ENCODE data around the gene ANTXR1.

The ANTXR1 gene

DNA sequence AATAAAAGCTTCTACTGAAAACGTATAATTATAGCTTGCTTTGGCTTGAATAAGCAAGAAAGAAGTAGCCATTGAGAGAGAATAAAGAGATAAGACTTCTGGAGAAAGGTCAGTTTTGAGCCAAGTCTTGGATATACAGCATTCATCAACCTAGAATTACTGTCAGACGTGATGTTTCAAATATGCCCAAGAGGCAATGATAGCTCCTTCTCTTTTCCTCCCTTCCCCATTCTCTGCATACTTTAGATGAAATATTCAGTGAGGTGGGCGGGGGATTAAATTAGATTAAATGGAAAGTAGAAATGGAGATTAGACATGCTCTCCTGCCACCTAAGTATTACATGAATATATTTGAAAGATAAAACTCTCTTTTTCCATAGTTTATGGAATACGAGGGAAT is 8.7 kb downstream of the ANTXR1 start:
- DNase-seq (ENCODE audit: low read depth): no peak
- no peak overlapping the region for H3K4me3 ChIP-seq (ENCODE audit: low read length)
- TF ChIP-seq, protein P1, sequence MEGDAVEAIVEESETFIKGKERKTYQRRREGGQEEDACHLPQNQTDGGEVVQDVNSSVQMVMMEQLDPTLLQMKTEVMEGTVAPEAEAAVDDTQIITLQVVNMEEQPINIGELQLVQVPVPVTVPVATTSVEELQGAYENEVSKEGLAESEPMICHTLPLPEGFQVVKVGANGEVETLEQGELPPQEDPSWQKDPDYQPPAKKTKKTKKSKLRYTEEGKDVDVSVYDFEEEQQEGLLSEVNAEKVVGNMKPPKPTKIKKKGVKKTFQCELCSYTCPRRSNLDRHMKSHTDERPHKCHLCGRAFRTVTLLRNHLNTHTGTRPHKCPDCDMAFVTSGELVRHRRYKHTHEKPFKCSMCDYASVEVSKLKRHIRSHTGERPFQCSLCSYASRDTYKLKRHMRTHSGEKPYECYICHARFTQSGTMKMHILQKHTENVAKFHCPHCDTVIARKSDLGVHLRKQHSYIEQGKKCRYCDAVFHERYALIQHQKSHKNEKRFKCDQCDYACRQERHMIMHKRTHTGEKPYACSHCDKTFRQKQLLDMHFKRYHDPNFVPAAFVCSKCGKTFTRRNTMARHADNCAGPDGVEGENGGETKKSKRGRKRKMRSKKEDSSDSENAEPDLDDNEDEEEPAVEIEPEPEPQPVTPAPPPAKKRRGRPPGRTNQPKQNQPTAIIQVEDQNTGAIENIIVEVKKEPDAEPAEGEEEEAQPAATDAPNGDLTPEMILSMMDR (IDR thresholded peaks at IDR 0.05; ENCODE audit: insufficient read depth, low read depth, low read length, missing control alignments): no peak

DNA sequence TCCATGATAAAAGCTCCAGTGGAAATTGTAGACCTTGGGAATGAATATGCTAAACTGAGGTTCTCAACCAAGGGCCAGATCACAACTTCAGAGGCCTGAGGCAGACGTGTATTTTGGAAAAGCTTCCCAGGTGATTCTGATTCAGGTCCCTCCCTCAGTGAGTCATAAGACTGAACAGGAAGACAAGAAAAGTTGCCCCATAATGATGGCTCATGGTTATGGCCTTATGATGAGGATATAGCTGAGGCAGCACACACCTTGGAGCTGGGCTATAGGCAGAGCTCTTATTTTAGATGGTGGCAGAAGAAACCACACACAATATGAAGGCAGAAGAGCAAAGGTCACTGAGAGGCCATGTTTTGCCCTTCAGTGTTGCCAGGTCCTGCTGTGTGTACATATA is 9.6 kb downstream of the ANTXR1 start:
- DNase-seq (ENCODE audit: low read depth): peak; percentile 97
- TF ChIP-seq, protein P1 (IDR thresholded peaks at IDR 0.05; ENCODE audit: insufficient read depth, low read depth, low read length, missing control alignments): no peak

DNA sequence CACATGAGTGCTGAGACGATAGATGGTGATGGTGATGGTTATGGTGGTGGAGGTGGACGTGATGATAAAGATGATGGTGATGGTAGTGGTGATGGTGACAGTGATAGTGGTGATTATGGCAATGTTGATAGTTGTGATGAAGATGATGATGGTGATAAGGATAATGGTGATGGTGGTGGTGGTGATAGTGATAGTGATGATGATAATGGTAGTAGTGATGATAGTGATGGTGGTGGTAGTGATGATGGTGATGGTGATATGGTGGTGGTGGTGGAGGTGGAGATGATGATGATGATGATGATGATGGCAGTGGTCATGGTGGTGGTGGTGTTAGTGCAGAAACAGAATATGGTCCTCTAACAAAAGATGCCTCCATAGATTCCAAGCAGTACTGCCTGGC is 10.3 kb downstream of the ANTXR1 start:
- H3K4me3 ChIP-seq (ENCODE audit: low read length): no peak overlapping the region
- no peak for DNase-seq (ENCODE audit: low read depth)
- TF ChIP-seq, protein P1 (IDR thresholded peaks at IDR 0.05; ENCODE audit: insufficient read depth, low read depth, low read length, missing control alignments): no peak

More for the DNA sequence above, 9.6 kb downstream of the ANTXR1 start:
- H3K4me3 ChIP-seq (ENCODE audit: low read length): no peak overlapping the region

DNA sequence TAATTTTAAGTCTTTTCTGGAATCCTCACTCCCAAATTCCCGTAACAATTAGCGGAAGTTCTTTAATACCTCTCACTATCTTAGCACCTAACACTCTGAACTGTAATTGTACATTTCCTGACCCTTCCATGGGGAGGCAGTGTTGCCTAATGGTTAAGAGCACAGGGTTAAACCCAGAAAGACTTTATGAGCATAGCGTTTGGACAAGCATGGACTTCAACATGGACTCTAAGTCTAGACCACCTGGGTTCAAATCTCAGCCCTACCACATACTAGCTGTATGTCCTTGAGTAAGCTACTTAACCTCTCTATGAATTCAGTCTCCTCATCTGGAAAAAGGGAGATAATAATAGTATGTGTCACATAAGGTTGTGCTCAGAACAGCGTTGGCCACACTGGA is 13.0 kb downstream of the ANTXR1 start:
- no peak overlapping the region for H3K4me3 ChIP-seq (ENCODE audit: low read length)
- DNase-seq (ENCODE audit: low read depth): peak; percentile 71
- TF ChIP-seq, protein P1 (IDR thresholded peaks at IDR 0.05; ENCODE audit: insufficient read depth, low read depth, low read length, missing control alignments): peak; percentile 75

DNA sequence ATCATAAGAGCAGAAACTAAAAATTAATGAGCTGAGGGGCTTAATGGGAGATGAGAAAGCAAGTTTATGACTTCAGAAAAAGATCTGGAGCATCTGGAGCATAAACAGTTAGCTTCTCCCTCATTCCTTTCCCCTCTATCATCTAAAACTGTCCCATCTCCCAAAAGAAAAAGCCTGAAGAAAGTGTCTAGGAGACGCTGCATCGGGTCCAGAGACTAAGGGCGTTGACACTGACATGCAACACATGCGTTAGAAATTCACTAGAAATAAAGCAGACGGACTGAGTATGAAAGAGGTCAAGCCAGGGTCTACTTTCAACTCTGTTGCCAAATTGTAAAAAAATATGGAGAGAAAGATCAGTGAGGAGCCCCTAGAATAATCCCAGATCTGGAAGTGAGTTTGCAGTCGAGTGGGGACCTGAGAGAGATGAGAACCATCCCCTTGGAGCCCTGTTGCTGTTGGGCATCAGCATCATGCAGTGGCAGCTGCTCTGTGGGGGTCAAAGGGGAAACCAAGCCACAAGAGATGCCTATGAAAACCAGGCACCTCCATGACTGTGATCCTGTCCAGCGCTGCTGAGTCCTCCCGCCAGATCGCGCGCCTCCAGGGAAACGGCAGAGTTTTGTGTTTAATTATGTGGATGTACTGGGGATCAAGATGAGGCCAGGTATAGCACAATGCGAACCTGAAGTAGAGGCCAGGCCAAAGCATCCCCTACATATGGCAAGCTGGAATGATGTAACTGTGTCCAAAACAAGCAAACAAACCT is 13.9 kb downstream of the ANTXR1 start:
- DNase-seq (ENCODE audit: low read depth): no peak
- TF ChIP-seq, protein P1 (IDR thresholded peaks at IDR 0.05; ENCODE audit: insufficient read depth, low read depth, low read length, missing control alignments): no peak
- H3K4me3 ChIP-seq (ENCODE audit: low read length): no peak overlapping the region

DNA sequence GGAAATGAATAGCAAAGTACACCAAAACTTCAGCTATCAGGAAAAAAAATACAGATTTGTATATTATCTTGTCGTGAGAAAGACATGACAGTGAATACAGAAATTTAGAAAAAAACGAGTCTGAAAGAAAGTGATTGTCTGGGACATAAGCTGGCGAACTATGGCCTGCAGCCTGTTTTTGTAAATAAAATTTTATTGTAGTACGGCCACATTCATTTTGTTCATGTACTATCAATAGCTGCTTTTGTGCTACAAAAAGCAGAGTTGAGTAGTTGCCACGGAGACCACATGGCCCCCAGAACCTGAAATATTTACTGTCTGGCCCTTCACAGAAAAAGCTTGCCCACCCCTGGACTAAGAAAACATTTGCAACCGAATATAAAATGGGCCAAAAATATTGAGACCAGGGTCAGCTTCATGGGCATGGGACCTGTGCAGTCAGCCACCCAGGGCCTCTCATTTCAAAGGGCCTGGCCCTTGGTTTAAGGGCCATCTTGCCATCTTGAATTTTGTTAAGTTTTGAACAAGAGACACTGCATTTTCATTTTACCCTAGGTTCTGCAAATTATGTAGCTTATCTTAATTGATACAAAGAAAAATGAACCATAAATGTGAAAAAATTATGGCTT is 17.9 kb downstream of the ANTXR1 start:
- no peak overlapping the region for H3K4me3 ChIP-seq (ENCODE audit: low read length)
- no peak for DNase-seq (ENCODE audit: low read depth)
- TF ChIP-seq, protein P1 (IDR thresholded peaks at IDR 0.05; ENCODE audit: insufficient read depth, low read depth, low read length, missing control alignments): no peak

Measured in epithelial cell of esophagus (primary cell).